ENCODE results near the gene DEDD2. TPM values are rescaled to one million over a fixed set of nuclear protein-coding genes. Genes with fewer than 3 reads are reported as not detected.

The DEDD2 gene
- total and polyA plus RNA-seq, 7 donors, result 28.5 to 87.6 (median 41.3) TPM

GRCh38 chr19:42228641-42229040, 11.2 kb upstream of the DEDD2 start:
- Histone ChIP-seq H3K4me3 (no peak overlapping the region), H3K4me1 (peaks cover 0 to 12% (median 0%) of the 10 kb centered on the region in 4 donors), H3K36me3 (peaks cover 33 to 95% (median 49%) of the 10 kb centered on the region in 4 donors), H3K9me3 (no peaks in the 10 kb centered on the region), H3K27ac (no peak overlapping the region), H3K27me3 (no peaks in the 10 kb centered on the region)
- no peak for DNase-seq
- intact Hi-C loops (cut with DNase I), result no loop called here
- WGBS, 2 donors, result 79 to 86% methylated on average over 4 of the region's 4 CpGs
- TF ChIP-seq CTCF (IDR thresholded peaks at IDR 0.05), result no peak
- no peak for TF ChIP-seq POLR2AphosphoS5 (IDR thresholded peaks at IDR 0.05)
- no peak for TF ChIP-seq POLR2A (IDR thresholded peaks at IDR 0.05)

DNA sequence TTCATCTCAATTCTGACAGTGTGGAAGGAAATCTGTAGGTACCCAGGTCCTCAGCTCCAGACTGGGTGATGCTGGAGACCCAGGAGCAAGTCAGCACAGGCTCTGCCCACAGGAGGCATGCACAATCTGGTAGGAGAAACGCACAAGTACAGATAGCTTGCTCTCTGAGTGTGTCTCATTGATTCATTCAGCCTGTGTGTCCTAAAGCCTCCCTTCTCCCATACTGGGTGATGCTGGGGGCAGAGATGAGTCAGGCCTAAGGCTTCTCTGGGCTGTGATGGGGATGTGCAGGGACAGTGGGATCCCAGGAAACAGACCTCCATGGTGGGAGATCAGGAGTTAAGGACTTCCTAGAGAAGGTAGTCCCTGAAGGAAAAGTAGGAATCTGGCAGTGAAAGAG, 9.4 kb upstream of the DEDD2 start:
- intact Hi-C loops (cut with DNase I), result no loop called here
- Histone ChIP-seq H3K27ac (no peak overlapping the region), H3K36me3 (peaks cover 31 to 78% (median 35%) of the 10 kb centered on the region in 4 donors), H3K4me3 (no peak overlapping the region), H3K9me3 (no peaks in the 10 kb centered on the region), H3K27me3 (no peaks in the 10 kb centered on the region), H3K4me1 (peaks cover 0 to 12% (median 0%) of the 10 kb centered on the region in 4 donors)
- DNase-seq, result no peak
- TF ChIP-seq CTCF (IDR thresholded peaks at IDR 0.05) (no peak), EP300 (IDR thresholded peaks at IDR 0.05) (no peak)
- WGBS, 2 donors, result 91 to 94% methylated on average over 1 of the region's 1 CpG

- intact Hi-C loops (cut with DNase I), result no loop called here
- peaks cover 23 to 67% (median 29%) of the 10 kb centered on the region in 4 donors for H3K36me3 ChIP-seq
- H3K27ac ChIP-seq, result no peak overlapping the region
- no peak for TF ChIP-seq EP300 (IDR thresholded peaks at IDR 0.05)
- TF ChIP-seq POLR2A (IDR thresholded peaks at IDR 0.05), result no peak
- no peak for TF ChIP-seq POLR2AphosphoS5 (IDR thresholded peaks at IDR 0.05)
- no peak for TF ChIP-seq CTCF (IDR thresholded peaks at IDR 0.05)
- H3K9me3 ChIP-seq, result no peaks in the 10 kb centered on the region
- H3K27me3 ChIP-seq, result no peaks in the 10 kb centered on the region
- WGBS, 2 donors, result 96 to 97% methylated on average over 33 of the region's 33 CpGs
- no peak overlapping the region for H3K4me3 ChIP-seq
- DNase-seq, result no peak
- peaks cover 0 to 22% (median 10%) of the 10 kb centered on the region in 4 donors for H3K4me1 ChIP-seq
Observed at GRCh38 chr19:42225718-42226292, 8.3 kb upstream of the DEDD2 start.

- intact Hi-C loops (cut with DNase I), result no loop called here
- Histone ChIP-seq H3K27ac (no peak overlapping the region), H3K4me3 (no peak overlapping the region), H3K27me3 (no peaks in the 10 kb centered on the region), H3K9me3 (no peaks in the 10 kb centered on the region), H3K4me1 (peaks cover 0 to 19% (median 14%) of the 10 kb centered on the region in 4 donors), H3K36me3 (peaks cover 23 to 60% (median 29%) of the 10 kb centered on the region in 4 donors)
- TF ChIP-seq POLR2A (IDR thresholded peaks at IDR 0.05) (no peak), EP300 (IDR thresholded peaks at IDR 0.05) (no peak)
- no peak for DNase-seq
- WGBS, 2 donors, result 95 to 96% methylated on average over 37 of the region's 37 CpGs
Observed at GRCh38 chr19:42224940-42225717, 7.7 kb upstream of the DEDD2 start.

- intact Hi-C loops (cut with DNase I), result loop anchor here (2.0 kb wide), 1 partner anchor 64 kb away; no protein-coding TSS in a partner anchor
- TF ChIP-seq POLR2A (IDR thresholded peaks at IDR 0.05) (no peak), POLR2AphosphoS5 (IDR thresholded peaks at IDR 0.05) (no peak), EP300 (IDR thresholded peaks at IDR 0.05) (no peak), CTCF (IDR thresholded peaks at IDR 0.05) (no peak)
- H3K9me3 ChIP-seq, result no peaks in the 10 kb centered on the region
- H3K4me3 ChIP-seq, result peak overlapping the region; percentile 75 to 85 (median 81)
- peaks cover 9 to 17% (median 14%) of the 10 kb centered on the region in 4 donors for H3K36me3 ChIP-seq
- WGBS, 2 donors, result 1 to 4% methylated on average over 6 of the region's 6 CpGs
- DNase-seq, result no peak
- peak overlapping the region; percentile 86 to 90 (median 89) for H3K27ac ChIP-seq
- H3K27me3 ChIP-seq, result no peaks in the 10 kb centered on the region
- H3K4me1 ChIP-seq, result peaks cover 0 to 45% (median 42%) of the 10 kb centered on the region in 4 donors
Observed at GRCh38 chr19:42220751-42221097, 3.2 kb upstream of the DEDD2 start.
